NCI-H510A (cell line): ENCODE measurements around the gene CCSER1.
"Not testable (repeated sequence)": the region's sequence is repeated elsewhere in the genome, so short reads cannot be mapped to it uniquely, and the experiment has no call there.

Source experiments
- DNase-seq: peaks from one replicate; lab custom pipeline; 2025; lab: John Stamatoyannopoulos, UW

The CCSER1 gene

DNA sequence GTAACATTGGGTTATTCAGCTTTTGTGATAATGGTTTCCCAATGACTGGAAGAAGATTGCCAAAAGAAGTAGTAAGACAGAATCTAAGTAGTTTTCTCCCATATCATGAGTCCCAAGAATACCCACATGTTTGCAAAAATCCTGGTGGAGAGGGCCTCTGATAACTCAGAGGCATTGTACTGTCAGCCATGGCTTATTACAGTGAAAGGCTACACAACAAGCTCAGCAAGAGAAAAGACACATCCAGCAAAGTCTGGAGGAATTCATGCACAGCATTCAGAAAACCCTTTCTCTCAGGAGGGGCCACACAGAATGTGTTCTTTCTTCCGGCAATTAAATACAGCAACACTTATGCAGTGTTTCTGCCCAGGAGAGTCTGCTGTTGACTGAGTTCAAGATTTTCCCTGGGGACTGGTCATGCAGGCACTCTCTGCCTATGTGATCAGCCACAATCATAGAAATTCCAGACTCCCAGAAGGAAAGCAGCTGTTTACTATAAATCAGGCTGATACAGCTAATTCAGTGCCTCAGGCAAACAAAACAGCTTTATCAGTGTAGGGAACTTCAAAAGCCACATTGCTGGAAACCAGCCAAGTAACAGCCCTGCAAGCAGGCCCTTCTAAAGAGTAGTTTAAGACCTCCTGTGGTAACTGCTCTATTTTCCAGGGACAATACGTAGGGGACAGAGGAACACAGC is 937.1 kb downstream of the CCSER1 start:
- DNase-seq, result peak; percentile 31

- DNase-seq, result no peak
Observed at GRCh38 chr4:91065117-91065516, 937.9 kb downstream of the CCSER1 start.

GRCh38 chr4:91070736-91071135 is 943.5 kb downstream of the CCSER1 start:
- no peak for DNase-seq

DNA sequence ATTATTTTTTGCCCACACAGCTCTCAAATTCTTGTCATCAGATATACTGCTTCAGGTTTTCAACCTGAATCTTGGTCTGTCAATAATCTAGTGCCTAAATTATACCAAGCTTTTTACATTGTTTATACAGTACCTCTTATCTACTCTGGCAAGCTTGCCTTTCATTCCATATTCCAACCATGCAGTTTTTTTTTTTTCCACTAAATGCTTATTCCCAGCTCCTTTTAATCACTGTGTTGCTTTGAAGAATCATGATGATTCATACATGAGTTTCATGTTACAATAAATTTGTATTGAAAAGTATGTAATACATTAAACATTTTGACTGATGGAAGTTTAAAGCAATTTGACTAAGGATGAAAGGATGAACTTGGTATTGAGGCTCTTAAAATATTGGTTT is 949.0 kb downstream of the CCSER1 start:
- DNase-seq, result no peak

DNA sequence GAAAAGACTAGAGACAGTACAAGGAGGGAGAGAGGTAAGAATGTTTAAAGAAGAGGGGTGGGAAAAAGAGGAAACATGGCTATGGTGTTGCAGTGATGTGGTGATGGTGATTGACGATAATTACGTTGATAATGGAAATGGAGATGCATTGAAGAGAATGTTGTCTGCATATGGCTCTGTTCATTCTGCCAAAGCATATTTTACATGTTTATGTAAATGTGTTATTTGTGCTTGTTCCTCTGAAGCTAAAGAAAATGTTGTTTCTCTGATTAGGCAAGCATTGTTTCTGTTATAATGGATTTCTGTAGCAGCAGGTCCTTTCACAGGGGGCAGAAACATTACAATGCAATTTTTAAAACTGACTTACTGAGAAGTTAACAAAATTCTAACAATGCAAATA is 958.8 kb downstream of the CCSER1 start:
- DNase-seq, result no peak

DNA sequence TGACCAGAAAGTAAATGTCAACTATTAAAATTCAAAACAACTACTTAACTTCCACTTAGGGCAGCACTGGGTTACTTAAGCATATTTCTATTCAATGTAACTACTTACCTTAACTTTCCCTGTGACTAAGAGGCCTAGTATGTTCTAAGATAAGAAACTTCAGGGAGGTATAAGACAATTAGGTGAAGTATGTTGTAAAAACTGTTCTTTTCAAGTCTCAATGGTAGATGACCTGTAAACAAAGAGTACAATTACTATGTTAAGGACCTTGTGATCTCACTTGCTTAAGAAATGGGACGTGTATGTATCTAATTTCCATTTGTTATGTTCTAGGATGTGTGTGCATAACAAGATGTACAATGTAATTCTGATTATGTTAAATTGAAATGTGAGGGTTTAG is 960.5 kb downstream of the CCSER1 start:
- no peak for DNase-seq

- DNase-seq, result no peak
Observed at GRCh38 chr4:91089178-91089577, 962.0 kb downstream of the CCSER1 start.

- peak; percentile 58 for DNase-seq
Observed at GRCh38 chr4:91092398-91092980, 965.3 kb downstream of the CCSER1 start.

GRCh38 chr4:91094220-91094619 is 967.0 kb downstream of the CCSER1 start:
- not testable (repeated sequence) for DNase-seq

DNA sequence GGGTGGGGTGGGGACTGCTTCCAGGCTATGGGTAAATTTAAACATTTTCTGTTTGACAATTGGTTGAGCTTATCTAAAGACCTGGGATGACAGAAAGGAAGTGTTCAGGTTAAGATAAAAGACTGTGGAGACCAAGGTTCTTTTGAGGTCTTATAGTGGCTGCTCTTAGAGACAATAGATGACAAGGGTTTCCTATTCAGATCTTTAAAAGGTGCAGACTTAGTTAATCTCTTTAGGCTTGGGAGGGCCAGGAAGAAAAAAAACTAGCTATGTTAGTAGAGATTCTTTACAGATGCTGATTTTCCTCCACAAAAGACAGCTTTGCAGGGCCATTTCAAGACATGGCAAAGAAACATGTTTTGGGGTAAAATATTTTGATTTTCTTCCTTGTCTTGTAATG is 972.5 kb downstream of the CCSER1 start:
- no peak for DNase-seq

DNA sequence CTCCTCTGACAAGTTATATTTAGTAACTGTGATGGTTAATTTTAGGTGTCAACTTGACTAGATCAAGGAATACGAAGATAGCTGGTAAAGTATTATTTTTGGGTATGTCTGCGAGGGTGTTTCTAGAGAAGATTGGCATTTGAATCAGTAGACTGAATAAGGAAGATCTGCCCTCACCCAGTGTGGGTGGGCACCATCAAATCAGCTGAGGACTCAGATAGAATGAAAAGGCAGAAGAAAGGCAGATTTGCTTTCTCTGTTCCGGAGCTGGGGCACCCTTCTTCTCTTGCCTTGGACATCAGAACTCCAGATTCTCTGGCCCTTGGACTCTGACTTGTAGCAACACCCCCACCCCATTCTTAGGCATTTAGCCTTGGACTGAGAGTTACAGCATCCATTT is 981.6 kb downstream of the CCSER1 start:
- DNase-seq, result no peak

GRCh38 chr4:91111556-91111955 is 984.4 kb downstream of the CCSER1 start:
- no peak for DNase-seq

GRCh38 chr4:91113130-91113706 is 986.0 kb downstream of the CCSER1 start:
- no peak for DNase-seq

GRCh38 chr4:91114386-91114785 is 987.2 kb downstream of the CCSER1 start:
- no peak for DNase-seq

DNA sequence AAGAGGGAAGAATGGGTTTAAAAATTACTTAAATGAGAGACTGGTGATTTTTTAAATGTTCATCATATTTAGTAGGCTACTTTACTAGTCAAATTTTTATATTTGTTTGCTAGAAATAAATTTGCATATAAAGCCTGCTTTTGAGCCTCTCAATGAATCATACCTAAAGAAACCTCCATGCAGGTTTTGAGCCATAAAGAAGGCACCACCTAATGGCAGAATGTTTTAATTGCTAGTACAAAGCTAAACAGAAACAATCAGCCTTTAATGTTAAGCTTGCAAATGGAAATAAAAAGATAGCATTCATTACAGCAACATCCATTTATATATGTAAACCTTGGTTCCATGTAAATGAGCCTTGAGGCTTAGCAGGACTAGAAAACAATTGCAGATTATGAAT is 989.7 kb downstream of the CCSER1 start:
- no peak for DNase-seq

DNA sequence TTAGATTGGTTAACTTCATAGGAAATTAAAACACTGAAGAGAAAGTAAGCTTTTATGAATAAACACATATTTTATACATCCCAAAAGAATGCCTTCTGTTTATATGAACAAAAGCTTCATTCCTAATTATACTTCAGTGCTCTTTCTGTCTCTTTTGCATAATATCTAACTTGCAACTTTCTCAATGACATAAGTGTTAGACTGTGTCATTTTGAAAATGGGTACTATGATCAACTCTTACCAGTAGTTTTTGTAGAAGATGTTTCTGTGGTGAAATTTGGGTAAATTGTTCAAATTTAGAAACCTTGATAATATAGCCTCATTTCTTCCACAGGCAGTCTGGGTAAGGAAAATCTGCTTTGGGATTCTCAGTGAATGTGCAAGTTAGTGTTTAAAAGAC is 991.4 kb downstream of the CCSER1 start:
- no peak for DNase-seq

GRCh38 chr4:91123742-91124141 is 996.5 kb downstream of the CCSER1 start:
- no peak for DNase-seq

- DNase-seq, result no peak
Observed at GRCh38 chr4:91127192-91127591, 1000.0 kb downstream of the CCSER1 start.

DNA sequence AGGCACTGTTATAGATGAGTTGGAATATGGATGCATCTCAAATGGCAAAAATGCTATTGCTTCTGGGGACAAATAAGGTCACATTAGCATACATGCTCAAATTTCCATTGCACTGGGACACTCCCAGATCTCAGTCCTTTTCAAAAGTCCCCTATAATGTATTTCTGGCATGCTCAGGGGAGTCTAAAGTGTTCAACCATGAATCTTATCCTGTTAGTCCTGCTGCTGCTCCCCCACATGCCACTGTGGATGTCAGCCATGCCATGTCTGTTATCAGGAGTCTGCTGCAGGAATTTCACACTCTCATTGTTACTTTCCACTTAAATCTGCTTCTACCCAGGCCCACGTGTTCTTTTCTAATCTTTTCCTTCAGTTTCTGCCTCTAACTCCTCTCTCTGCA is 1000.6 kb downstream of the CCSER1 start:
- DNase-seq, result no peak

GRCh38 chr4:91128519-91128918 is 1001.3 kb downstream of the CCSER1 start:
- no peak for DNase-seq

DNA sequence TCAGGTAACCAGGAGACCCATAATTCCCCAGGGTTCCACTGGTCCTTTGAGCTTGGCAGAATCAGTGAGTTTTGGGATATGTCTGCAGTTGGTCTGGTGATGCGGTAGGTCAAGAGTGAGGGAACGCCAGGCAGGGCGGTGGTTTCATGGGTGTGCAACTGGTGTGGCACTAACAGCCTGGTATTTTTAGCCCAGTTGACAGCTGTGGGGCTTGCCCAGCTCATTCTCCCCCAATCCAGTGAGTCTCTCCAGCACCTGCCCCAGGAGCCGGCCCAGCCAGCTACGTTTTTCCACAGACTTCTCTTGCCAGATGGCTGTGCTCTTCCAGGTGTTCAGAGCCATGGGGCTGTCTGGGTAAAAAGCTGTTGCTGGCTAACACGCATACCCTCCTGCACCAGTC is 1019.9 kb downstream of the CCSER1 start:
- DNase-seq, result no peak

DNA sequence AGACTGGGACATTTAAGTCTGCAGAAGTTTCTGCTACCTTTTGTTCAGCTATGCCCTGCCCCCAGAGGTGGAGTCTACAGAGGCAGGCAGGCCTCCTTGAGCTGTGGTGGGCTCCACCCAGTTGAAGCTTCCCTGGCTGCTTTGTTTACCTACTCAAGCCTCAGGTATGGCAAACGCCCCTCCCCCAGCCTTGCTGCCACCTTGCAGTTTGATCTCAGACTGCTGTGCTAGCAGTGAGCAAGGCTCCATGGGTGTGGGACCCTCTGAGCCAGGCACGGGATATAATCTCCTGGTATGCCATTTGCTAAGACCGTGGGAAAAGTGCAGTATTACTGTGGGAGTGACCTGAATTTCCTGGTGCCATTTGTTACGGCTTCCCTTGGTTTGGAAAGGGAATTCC is 1026.8 kb downstream of the CCSER1 start:
- not testable (repeated sequence) for DNase-seq

GRCh38 chr4:91167864-91168653 is 1040.9 kb downstream of the CCSER1 start:
- DNase-seq, result not testable (repeated sequence)
